CD4-positive, CD25-positive, alpha-beta regulatory T cell (primary cell): Measurements from ENCODE around the gene GUCY2D. TPM values are rescaled to one million over a fixed set of nuclear protein-coding genes. Genes with fewer than 3 reads are reported as not detected.
"Not testable (repeated sequence)": the region's sequence is repeated elsewhere in the genome, so short reads cannot be mapped to it uniquely, and the experiment has no call there.

ENCODE experiments used
- ATAC-seq, 2 donors: fragments of 150-1000 bp; cut with Tn5 transposase; one replicate each; pipeline ENCODE4 v1.10.0; 2021; ENCODE audit warnings: low read depth in 2 of 2, moderate number of reproducible peaks in 2 of 2, moderate library complexity in 1 of 2
- DNase-seq, 3 donors: peaks; one replicate each; pipeline versions ENCODE4 v3.0.0 to v3.0.0-alpha.2; 2012 to 2022; ENCODE audit warnings: mixed read lengths in 1 of 3
- H3K27ac ChIP-seq: one replicate; pipeline ENCODE4 v1.7.0; 2013; ENCODE audit warnings: mild to moderate bottlenecking, low read length; ENCODE audit not compliant: insufficient read depth, poor library complexity, severe bottlenecking
- H3K27me3 ChIP-seq: one replicate; pipeline ENCODE4 v1.7.0; 2013; ENCODE audit warnings: low read length; ENCODE audit not compliant: control insufficient read depth, insufficient read depth
- H3K36me3 ChIP-seq: one replicate; pipeline ENCODE4 v1.7.0; 2013; ENCODE audit warnings: mild to moderate bottlenecking, low read length, moderate library complexity; ENCODE audit not compliant: control insufficient read depth, insufficient read depth
- H3K4me1 ChIP-seq: 2 replicates; pipeline ENCODE4 v1.7.0; 2013; ENCODE audit warnings: mild to moderate bottlenecking, low read length; ENCODE audit not compliant: insufficient read depth, control insufficient read depth, poor library complexity, severe bottlenecking
- H3K4me3 ChIP-seq: one replicate; pipeline ENCODE4 v1.7.0; 2013; ENCODE audit warnings: low read depth, mild to moderate bottlenecking, low read length, moderate library complexity
- H3K9me3 ChIP-seq, 2 experiments: 1 replicate in 1 of 2; 2 replicates in 1 of 2; pipeline ENCODE4 v1.7.0; 2013; ENCODE audit warnings: low read length in 2 of 2, mild to moderate bottlenecking in 1 of 2, moderate library complexity in 1 of 2; ENCODE audit not compliant: control insufficient read depth in 2 of 2
- H3K27ac Mint-ChIP-seq, 3 donors: one replicate each; pipeline ENCODE4 v1.8.0; 2020 to 2022; ENCODE audit warnings: mild to moderate bottlenecking in 3 of 3, mixed read lengths in 3 of 3, moderate library complexity in 2 of 3
- H3K27me3 Mint-ChIP-seq: one replicate; pipeline ENCODE4 v1.8.0; 2022; ENCODE audit warnings: mild to moderate bottlenecking, mixed read lengths
- H3K36me3 Mint-ChIP-seq: one replicate; pipeline ENCODE4 v1.8.0; 2020; ENCODE audit warnings: mixed read lengths
- H3K4me1 Mint-ChIP-seq, 4 donors: one replicate each; pipeline ENCODE4 v1.8.0; 2020 to 2022; ENCODE audit warnings: mixed read lengths in 4 of 4, mild to moderate bottlenecking in 1 of 4
- H3K4me3 Mint-ChIP-seq, 4 donors: one replicate each; pipeline ENCODE4 v1.8.0; 2020 to 2022; ENCODE audit warnings: mild to moderate bottlenecking in 4 of 4, mixed read lengths in 4 of 4, moderate library complexity in 3 of 4
- H3K9me3 Mint-ChIP-seq, 7 donors: one replicate each; pipeline ENCODE4 v1.8.0; 2020 to 2022; ENCODE audit warnings: mixed read lengths in 7 of 7, mild to moderate bottlenecking in 3 of 7, moderate library complexity in 2 of 7
- polyA plus RNA-seq, 4 donors: library from polyadenylated mRNA; unstranded; fragments of 300-500 nt; fragmentation: Illumina TruSeq; gene quantifications; one replicate each; pipeline ENCODE4 v1.2.3, GENCODE V29; 2021
- total RNA-seq: library from RNA; stranded (reverse); gene quantifications from one replicate; pipeline ENCODE4 v1.2.3, GENCODE V29; 2022

GUCY2D gene
- total RNA-seq (not detected), polyA plus RNA-seq (under 1 TPM in 1 of 4 donors, not detected in 3; 0.23 TPM)

DNA sequence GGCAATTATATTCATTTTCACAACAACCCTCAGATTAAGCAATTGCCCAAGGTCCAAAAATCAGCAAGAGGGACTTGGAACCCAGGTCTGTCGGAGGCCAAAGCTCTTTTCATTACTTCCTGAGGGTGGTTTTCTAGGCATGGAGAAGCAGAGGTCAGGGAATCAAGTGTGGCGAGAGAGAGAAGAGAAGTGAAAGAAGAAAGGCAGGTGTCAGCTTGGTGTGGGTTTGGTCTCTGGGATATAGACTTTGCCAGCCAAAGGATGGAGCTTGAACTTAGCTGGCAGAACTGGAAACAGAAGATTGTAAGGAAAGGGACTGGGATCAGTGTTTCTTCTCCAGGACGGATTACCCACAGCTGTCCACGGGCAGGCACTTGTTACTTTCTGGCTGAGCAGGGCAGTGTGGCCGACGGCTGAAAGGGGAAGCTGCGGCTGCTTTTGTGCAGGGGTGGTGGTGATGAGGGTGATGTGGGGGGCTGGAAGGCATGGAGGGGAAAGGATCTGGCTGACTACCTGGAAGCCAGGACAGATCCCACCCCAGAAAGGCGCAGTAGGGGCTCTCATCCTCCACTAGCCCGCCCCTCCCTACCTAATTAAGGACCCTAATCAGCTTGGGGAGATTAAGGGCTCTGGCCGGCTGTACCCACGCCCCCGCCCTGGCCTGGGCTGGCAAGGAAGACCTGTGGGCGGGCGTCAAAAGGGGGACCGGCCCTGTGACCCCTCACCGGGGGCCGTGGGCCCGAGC lies at the start of gene GUCY2D:
TSS of gene GUCY2D (plus strand) at position 640 of the 745 bp plus-strand sequence. CDS start 433 bp downstream, outside the sequence.
- H3K4me3 Mint-ChIP-seq = peak within 1 kb of the TSS in 2 of 4 donors; percentile 60 to 80
- peaks cover 15% of the 10 kb centered on the region for H3K27me3 ChIP-seq
- H3K27ac ChIP-seq = no peak within 1 kb of the TSS
- H3K4me1 ChIP-seq = peaks cover 7% of the 10 kb centered on the region
- H3K27ac Mint-ChIP-seq = no peak within 1 kb of the TSS
- peaks cover 61% of the 10 kb centered on the region for H3K27me3 Mint-ChIP-seq
- H3K36me3 Mint-ChIP-seq = no peaks in the 10 kb centered on the region
- peak within 1 kb of the TSS; percentile 10 for H3K4me3 ChIP-seq
- peaks cover 0 to 9% (median 6%) of the 10 kb centered on the region in 4 donors for H3K4me1 Mint-ChIP-seq
- no peaks in the 10 kb centered on the region for H3K9me3 ChIP-seq
- ATAC-seq = no peak
- DNase-seq = no peak
- H3K9me3 Mint-ChIP-seq = peaks cover 0 to 2% (median 0%) of the 10 kb centered on the region in 7 donors
- H3K36me3 ChIP-seq = no peaks in the 10 kb centered on the region

DNA sequence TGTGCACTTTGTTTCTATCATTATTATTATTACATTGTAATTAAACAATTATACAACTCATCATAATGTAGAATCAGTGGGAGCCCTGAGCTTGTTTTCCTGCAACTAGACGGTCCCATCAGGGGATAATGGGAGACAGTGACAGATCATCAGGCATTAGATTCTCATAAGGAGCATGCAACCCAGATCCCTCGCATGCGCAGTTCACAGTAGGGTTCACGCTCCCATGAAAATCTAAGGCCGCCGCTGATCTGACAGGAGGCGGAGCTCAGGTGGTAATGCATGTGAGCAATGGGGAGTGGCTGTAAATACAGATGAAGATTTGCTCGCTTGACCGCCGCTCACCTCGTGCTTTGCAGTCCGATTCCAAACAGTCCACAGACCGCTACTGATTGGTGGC lies 49.1 kb upstream of the GUCY2D start:
- not testable (repeated sequence) for H3K27me3 ChIP-seq, H3K4me1 ChIP-seq, DNase-seq, H3K9me3 Mint-ChIP-seq, ATAC-seq, H3K4me3 ChIP-seq, H3K36me3 ChIP-seq, H3K4me3 Mint-ChIP-seq, H3K27me3 Mint-ChIP-seq, H3K27ac Mint-ChIP-seq, H3K27ac ChIP-seq, H3K9me3 ChIP-seq
- Mint-ChIP-seq H3K36me3 (peaks cover 17% of the 10 kb centered on the region), H3K4me1 (peaks cover 4 to 30% (median 15%) of the 10 kb centered on the region in 4 donors)

DNA sequence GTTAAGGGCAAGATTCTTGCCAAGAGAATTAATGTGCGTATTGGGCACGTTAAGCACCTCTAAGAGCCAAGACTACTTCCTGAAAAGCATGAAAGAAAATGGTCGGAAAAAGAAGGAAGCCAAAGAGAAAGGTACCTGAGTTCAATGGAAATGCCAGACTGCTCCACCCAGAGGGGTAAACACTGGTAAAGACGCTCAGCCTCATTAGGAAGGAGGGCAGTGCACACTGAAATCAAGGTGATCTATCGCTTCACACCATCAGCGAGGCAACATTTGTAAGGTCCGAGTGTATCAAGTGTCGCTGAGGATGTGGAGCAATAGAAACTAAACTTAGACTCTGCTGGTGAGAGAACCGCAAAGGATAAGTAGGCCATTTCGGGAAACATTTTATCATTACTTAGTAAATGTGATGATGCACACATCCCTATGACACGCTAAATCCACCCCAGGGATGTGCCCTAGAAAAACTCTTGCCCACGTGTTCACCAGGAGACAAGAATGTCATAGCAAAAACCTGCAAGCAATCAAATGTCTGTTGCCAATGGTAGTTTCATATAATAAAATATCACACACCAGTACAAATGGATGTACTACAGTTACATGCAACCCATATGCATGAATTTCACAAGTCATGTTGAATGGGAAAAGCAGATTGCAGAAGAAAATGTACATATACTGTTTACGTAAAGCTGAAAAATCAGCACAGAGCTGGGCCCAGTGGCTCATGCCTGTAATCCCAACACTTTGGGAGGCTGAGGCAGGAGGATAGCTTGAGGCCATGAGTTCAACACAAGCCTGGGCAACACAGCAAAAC lies 46.8 kb upstream of the GUCY2D start:
- no peak for ATAC-seq

DNA sequence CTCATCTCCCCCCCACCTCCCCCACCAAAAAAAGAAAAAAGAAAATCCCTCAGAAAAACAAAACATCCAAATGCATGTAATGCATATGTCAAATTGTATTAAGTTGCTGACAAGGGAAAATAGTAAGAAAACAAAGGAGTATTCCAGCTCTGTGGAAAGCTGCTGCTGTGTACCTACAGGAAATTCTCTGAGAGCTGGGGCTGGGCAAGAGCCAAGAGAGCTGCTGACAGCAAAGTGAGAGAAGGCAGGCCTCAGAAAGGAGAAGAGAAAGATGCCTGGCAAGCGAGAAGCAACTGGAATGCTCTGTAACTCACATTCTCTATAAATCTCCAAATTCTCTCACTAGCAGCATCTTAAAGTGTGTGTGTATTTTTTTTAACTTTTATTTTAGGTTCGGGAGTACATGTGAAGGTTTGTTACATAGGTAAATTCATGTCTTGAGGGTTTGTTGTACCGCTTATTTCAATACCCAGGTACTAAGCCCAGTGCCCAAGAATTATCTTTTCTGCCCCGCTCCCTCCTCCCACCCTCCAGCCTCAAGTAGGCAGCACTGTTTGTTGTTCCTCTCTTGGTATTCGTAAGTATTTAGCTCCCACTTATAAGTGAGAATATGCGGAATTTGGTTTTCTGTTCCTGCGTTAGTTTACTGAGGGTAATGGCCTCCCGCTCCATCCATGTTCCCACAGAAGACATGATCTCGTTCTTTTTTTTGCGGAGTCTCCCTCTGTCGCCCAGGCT lies 46.0 kb upstream of the GUCY2D start:
- peaks cover 9% of the 10 kb centered on the region for H3K27me3 Mint-ChIP-seq
- H3K9me3 Mint-ChIP-seq = no peaks in the 10 kb centered on the region
- H3K27me3 ChIP-seq = no peaks in the 10 kb centered on the region
- no peak overlapping the region for H3K4me3 Mint-ChIP-seq
- no peak for DNase-seq
- no peak overlapping the region for H3K27ac ChIP-seq
- no peaks in the 10 kb centered on the region for H3K9me3 ChIP-seq
- H3K36me3 ChIP-seq = no peaks in the 10 kb centered on the region
- no peak for ATAC-seq
- peaks cover 2% of the 10 kb centered on the region for H3K36me3 Mint-ChIP-seq
- no peak overlapping the region for H3K4me3 ChIP-seq
- H3K4me1 ChIP-seq = peaks cover 6% of the 10 kb centered on the region
- peaks cover 0 to 10% (median 6%) of the 10 kb centered on the region in 4 donors for H3K4me1 Mint-ChIP-seq
- no peak overlapping the region for H3K27ac Mint-ChIP-seq

More for the DNA sequence above, 46.8 kb upstream of the GUCY2D start:
- H3K4me1 Mint-ChIP-seq = peaks cover under 1 to 17% (median 11%) of the 10 kb centered on the region in 4 donors
- peaks cover 9% of the 10 kb centered on the region for H3K27me3 Mint-ChIP-seq
- Histone ChIP-seq H3K4me1 (peaks cover 6% of the 10 kb centered on the region), H3K4me3 (no peak overlapping the region), H3K27me3 (no peaks in the 10 kb centered on the region), H3K36me3 (no peaks in the 10 kb centered on the region), H3K27ac (no peak overlapping the region), H3K9me3 (no peaks in the 10 kb centered on the region)
- peaks cover 4% of the 10 kb centered on the region for H3K36me3 Mint-ChIP-seq
- H3K27ac Mint-ChIP-seq = no peak overlapping the region
- no peaks in the 10 kb centered on the region for H3K9me3 Mint-ChIP-seq
- H3K4me3 Mint-ChIP-seq = no peak overlapping the region
- no peak for DNase-seq

DNA sequence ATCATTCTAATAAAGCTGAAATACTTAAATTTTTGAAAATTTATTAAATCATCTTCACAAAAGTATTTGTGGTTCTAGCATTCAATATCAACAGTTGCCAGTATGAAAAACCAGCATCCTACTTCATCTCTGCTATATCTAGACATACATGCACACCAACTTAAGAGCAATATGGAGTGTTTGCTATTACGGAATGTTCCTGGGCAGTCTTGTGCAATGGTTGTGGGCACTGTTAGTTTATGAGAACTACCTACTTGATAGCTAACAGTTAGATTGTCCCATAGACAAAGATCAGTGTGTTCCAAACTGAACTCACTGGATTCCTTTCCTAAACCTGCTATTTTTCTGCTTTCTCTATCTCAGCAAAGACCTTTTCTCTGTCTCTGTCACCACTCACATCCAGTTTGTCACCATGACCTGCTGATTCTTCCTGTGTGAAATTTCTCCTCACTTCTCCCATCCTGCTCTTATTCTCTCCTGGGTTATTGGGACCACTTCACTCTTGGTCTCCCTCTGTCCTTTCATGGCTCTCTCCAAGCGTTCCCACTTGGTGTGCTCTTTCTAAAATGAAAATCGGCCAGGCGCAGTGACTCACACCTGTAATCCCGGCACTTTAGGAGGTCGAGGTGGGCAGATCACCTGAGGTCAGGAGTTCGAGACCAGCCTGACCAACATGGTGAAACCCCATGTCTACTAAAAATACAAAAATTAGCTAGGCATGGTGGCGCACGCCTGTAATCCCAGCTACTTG lies 42.7 kb upstream of the GUCY2D start:
- Histone ChIP-seq H3K36me3 (no peaks in the 10 kb centered on the region), H3K4me1 (no peaks in the 10 kb centered on the region), H3K4me3 (no peak overlapping the region), H3K9me3 (no peaks in the 10 kb centered on the region), H3K27me3 (peaks cover 3% of the 10 kb centered on the region), H3K27ac (no peak overlapping the region)
- no peaks in the 10 kb centered on the region for H3K36me3 Mint-ChIP-seq
- DNase-seq (no peak), ATAC-seq (no peak)
- no peak overlapping the region for H3K27ac Mint-ChIP-seq
- H3K9me3 Mint-ChIP-seq = no peaks in the 10 kb centered on the region
- peaks cover 15% of the 10 kb centered on the region for H3K27me3 Mint-ChIP-seq
- peaks cover 0 to 3% (median 0%) of the 10 kb centered on the region in 4 donors for H3K4me1 Mint-ChIP-seq
- no peak overlapping the region for H3K4me3 Mint-ChIP-seq

DNA sequence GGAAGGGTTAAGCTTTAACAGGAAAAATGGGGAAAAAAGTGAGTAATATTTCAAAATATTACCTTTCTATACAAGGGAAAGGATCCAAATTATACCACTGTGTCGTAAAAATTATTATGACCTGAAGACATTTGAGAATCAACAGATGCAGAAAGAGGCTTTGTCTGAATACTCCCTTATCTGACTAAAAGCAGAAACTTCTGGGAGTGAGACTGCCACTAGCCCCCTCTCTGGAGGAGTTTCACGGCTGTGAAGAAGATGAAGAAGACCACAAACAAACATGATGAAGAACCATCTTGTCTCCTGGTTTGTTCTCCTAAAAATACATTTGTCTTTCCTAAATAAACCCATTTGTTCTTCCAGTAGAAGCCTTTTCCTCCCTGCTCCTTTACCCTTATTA lies 41.0 kb upstream of the GUCY2D start:
- Mint-ChIP-seq H3K4me3 (no peak overlapping the region), H3K27ac (no peak overlapping the region), H3K27me3 (peaks cover 15% of the 10 kb centered on the region), H3K36me3 (no peaks in the 10 kb centered on the region), H3K4me1 (no peaks in the 10 kb centered on the region), H3K9me3 (no peaks in the 10 kb centered on the region)
- Histone ChIP-seq H3K36me3 (no peaks in the 10 kb centered on the region), H3K27me3 (peaks cover 3% of the 10 kb centered on the region), H3K27ac (no peak overlapping the region), H3K4me3 (no peak overlapping the region), H3K4me1 (no peaks in the 10 kb centered on the region), H3K9me3 (no peaks in the 10 kb centered on the region)
- no peak for ATAC-seq
- DNase-seq = no peak

DNA sequence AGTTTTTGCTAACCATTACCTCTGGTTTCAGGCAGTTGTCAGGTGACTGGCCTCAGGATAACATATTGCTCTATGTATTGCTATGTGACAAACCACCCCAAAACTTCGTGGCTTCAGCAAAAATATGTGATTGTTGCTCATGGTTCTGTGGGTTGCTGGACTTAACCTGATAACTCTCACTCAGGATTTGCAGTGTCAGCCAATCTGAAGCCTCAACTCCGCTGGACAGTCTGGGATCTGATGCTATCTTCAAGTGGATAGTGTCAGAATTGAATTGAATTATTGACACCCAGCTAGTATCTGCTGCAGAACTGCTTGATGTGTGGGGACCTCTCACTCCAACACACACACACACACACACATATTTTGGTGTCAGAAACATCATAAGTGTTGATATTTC lies 34.7 kb upstream of the GUCY2D start:
- H3K27ac ChIP-seq = no peak overlapping the region
- Mint-ChIP-seq H3K9me3 (peaks cover 0 to 1% (median 0%) of the 10 kb centered on the region in 7 donors), H3K4me3 (no peak overlapping the region), H3K4me1 (peaks cover 0 to 1% (median 0%) of the 10 kb centered on the region in 4 donors), H3K36me3 (no peaks in the 10 kb centered on the region), H3K27me3 (peaks cover 12% of the 10 kb centered on the region), H3K27ac (no peak overlapping the region)
- DNase-seq = no peak
- H3K4me3 ChIP-seq = no peak overlapping the region
- H3K4me1 ChIP-seq = no peaks in the 10 kb centered on the region
- no peaks in the 10 kb centered on the region for H3K27me3 ChIP-seq
- no peaks in the 10 kb centered on the region for H3K36me3 ChIP-seq
- ATAC-seq = no peak
- no peaks in the 10 kb centered on the region for H3K9me3 ChIP-seq
